Measurements from ENCODE around the gene GSDME.

- TF ChIP-seq CTCF (IDR thresholded peaks at IDR 0.05) (no peak), POLR2A (IDR thresholded peaks at IDR 0.05) (no peak)
Measured at GRCh38 chr7:24705461-24705954, 51.8 kb downstream of the GSDME start.
